ENCODE measurements around the gene MEAF6.

The MEAF6 gene

GRCh38 chr1:37448691-37449417, 65.7 kb downstream of the MEAF6 start:
- DNase-seq (ENCODE audit: low read depth) = no peak
- H3K4me3 ChIP-seq (ENCODE audit: low read depth, low read length) = no peak overlapping the region

GRCh38 chr1:37448185-37448584, 66.4 kb downstream of the MEAF6 start:
- no peak overlapping the region for H3K4me3 ChIP-seq (ENCODE audit: low read depth, low read length)
- TF ChIP-seq CTCF (IDR thresholded peaks at IDR 0.05; ENCODE audit: insufficient read depth, low read depth, low read length, missing control alignments) = no peak
- no peak for DNase-seq (ENCODE audit: low read depth)

More at GRCh38 chr1:37448691-37449417, 65.7 kb downstream of the MEAF6 start:
- TF ChIP-seq CTCF (IDR thresholded peaks at IDR 0.05; ENCODE audit: insufficient read depth, low read depth, low read length, missing control alignments) = no peak

GRCh38 chr1:37446874-37447273, 67.7 kb downstream of the MEAF6 start:
- TF ChIP-seq CTCF (IDR thresholded peaks at IDR 0.05; ENCODE audit: insufficient read depth, low read depth, low read length, missing control alignments) = no peak
- DNase-seq (ENCODE audit: low read depth) = no peak
- H3K4me3 ChIP-seq (ENCODE audit: low read depth, low read length) = no peak overlapping the region

- H3K4me3 ChIP-seq (ENCODE audit: low read depth, low read length) = no peak overlapping the region
- no peak for TF ChIP-seq CTCF (IDR thresholded peaks at IDR 0.05; ENCODE audit: insufficient read depth, low read depth, low read length, missing control alignments)
- no peak for DNase-seq (ENCODE audit: low read depth)
These were observed 71.9 kb downstream of the MEAF6 start for GRCh38 chr1:37442644-37443043.

All from GM12865 (cell line).